Measurements from ENCODE around the gene PLA2G2D. TPM values are rescaled to one million over a fixed set of nuclear protein-coding genes. Genes with fewer than 3 reads are reported as not detected.

Gene PLA2G2D
- total and polyA plus RNA-seq, 4 donors: 0.06 to 0.14 (median 0.08) TPM; not detected in 1

GRCh38 chr1:20073256-20073655, 46.1 kb downstream of the PLA2G2D start:
- DNase-seq (ENCODE audit: low spot score): peak; percentile 9
- Histone ChIP-seq H3K9me3 (ENCODE audit: control insufficient read depth in 4 of 4, low read length in 3 of 4) (no peaks in the 10 kb centered on the region), H3K4me3 (ENCODE audit: low read depth in 1 of 3, low read length in 3 of 3) (no peak overlapping the region), H3K9ac (ENCODE audit: low read depth in 1 of 2, low read length in 2 of 2) (no peak overlapping the region), H3K4me1 (ENCODE audit: control insufficient read depth in 4 of 4, insufficient read depth in 4 of 4, low read length in 3 of 4) (no peaks in the 10 kb centered on the region), H3K27me3 (ENCODE audit: control insufficient read depth in 4 of 4, insufficient read depth in 4 of 4, low read length in 3 of 4) (no peaks in the 10 kb centered on the region), H3K36me3 (ENCODE audit: control insufficient read depth in 4 of 4, insufficient read depth in 3 of 4, low read depth in 1 of 4, low read length in 3 of 4) (no peaks in the 10 kb centered on the region), H3K27ac (ENCODE audit: low read depth in 1 of 2, low read length in 2 of 2) (no peak overlapping the region)
- TF ChIP-seq REST (IDR thresholded peaks at IDR 0.05) (no peak), RXRA (IDR thresholded peaks at IDR 0.05) (no peak), EGR1 (IDR thresholded peaks at IDR 0.05; ENCODE audit: low read depth in 2 of 2) (no peak), GABPA (IDR thresholded peaks at IDR 0.05 in 1 of 2, conservative IDR thresholded peaks at IDR 0.05 in 1 of 2) (no peak), ATF3 (IDR thresholded peaks at IDR 0.05) (no peak), TAF1 (conservative IDR thresholded peaks at IDR 0.05) (no peak), ZBTB33 (IDR thresholded peaks at IDR 0.05) (no peak), FOXA1 (IDR thresholded peaks at IDR 0.05) (no peak), RAD21 (IDR thresholded peaks at IDR 0.05) (no peak), FOXA2 (IDR thresholded peaks at IDR 0.05) (no peak), HNF4A (conservative IDR thresholded peaks at IDR 0.05) (no peak), HNF4G (IDR thresholded peaks at IDR 0.05) (no peak), NR2F2 (IDR thresholded peaks at IDR 0.05) (no peak), YY1 (IDR thresholded peaks at IDR 0.05) (no peak), JUND (IDR thresholded peaks at IDR 0.05) (no peak), SP1 (IDR thresholded peaks at IDR 0.05) (no peak)
- TF ChIP-seq, protein P1, sequence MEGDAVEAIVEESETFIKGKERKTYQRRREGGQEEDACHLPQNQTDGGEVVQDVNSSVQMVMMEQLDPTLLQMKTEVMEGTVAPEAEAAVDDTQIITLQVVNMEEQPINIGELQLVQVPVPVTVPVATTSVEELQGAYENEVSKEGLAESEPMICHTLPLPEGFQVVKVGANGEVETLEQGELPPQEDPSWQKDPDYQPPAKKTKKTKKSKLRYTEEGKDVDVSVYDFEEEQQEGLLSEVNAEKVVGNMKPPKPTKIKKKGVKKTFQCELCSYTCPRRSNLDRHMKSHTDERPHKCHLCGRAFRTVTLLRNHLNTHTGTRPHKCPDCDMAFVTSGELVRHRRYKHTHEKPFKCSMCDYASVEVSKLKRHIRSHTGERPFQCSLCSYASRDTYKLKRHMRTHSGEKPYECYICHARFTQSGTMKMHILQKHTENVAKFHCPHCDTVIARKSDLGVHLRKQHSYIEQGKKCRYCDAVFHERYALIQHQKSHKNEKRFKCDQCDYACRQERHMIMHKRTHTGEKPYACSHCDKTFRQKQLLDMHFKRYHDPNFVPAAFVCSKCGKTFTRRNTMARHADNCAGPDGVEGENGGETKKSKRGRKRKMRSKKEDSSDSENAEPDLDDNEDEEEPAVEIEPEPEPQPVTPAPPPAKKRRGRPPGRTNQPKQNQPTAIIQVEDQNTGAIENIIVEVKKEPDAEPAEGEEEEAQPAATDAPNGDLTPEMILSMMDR (IDR thresholded peaks at IDR 0.05; ENCODE audit: low read depth, low read length, missing input control): no peak
- TF ChIP-seq, protein P2, sequence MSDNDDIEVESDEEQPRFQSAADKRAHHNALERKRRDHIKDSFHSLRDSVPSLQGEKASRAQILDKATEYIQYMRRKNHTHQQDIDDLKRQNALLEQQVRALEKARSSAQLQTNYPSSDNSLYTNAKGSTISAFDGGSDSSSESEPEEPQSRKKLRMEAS (IDR thresholded peaks at IDR 0.05): no peak
- WGBS: 96% methylated on average over 2 of the region's 2 CpGs

Measured in liver (tissue), 9 donors.